ENCODE results near the gene DSC1.
"Not testable (repeated sequence)": the region's sequence is repeated elsewhere in the genome, so short reads cannot be mapped to it uniquely, and the experiment has no call there.

Gene DSC1

DNA sequence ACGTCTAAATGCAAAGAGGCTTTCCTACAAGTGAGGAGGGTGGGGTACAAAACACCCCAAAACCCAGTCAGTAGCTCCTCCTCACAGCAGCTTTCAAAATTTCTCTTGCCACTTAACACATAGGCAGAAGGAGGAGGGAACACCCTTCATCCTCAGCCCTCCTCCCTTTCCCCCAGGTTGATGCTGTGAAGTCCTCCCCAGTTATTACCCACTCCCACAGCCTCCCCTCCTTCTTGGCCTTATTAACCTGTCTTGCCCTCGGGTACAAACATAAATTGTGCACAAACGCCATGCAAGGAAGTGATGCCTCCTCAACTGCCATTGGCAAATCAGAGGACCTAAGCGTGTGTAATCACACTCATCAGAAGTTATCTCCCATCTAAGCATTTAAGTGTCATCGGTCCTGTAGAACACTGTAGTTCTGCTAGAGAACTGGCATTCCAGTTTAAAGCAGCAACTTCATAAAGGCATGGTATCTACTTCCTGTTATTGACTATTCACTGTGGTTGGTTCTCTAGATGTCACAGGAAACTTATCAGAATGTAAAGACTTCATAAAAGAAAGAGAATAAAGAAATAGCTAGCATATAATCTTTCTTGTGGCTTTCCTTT lies at the start of gene DSC1:
Gene DSC1 (minus strand): TSS at position 32 of the 611 bp plus-strand sequence. CDS start 262 bp downstream, outside the sequence.
- DNase-seq (ENCODE audit: low read depth in 2 of 2, low spot score in 1 of 2), result no peak

- DNase-seq (ENCODE audit: low read depth in 2 of 2, low spot score in 1 of 2), result no peak
These were observed 48.4 kb upstream of the DSC1 start for GRCh38 chr18:31211047-31211446.

- no peak for DNase-seq (ENCODE audit: low read depth in 2 of 2, low spot score in 1 of 2)
These were observed 46.4 kb upstream of the DSC1 start for GRCh38 chr18:31209041-31209440.

DNA sequence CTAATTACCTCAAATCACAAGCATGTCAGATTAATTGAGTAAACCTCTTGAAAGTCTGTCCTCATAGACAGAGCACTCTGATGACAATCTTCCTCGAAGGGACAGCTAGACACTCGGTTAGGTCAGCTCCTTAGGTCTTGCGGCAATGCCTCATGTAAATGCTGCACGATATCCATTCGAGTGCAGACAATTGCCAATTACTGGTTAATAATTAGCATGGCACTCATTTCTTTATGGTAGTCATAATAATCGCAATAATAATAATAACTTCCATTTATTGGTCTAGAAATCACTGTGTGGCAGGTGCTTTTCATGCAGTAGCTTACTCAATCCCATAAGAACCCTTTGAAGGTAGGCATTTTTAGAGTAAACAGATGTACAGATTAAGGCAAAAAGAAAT lies 44.7 kb upstream of the DSC1 start:
- DNase-seq (ENCODE audit: low read depth in 2 of 2, low spot score in 1 of 2), result no peak

- no peak for DNase-seq (ENCODE audit: low read depth in 2 of 2, low spot score in 1 of 2)
These were observed 44.2 kb upstream of the DSC1 start for GRCh38 chr18:31206787-31207381.

- no peak for DNase-seq (ENCODE audit: low read depth in 2 of 2, low spot score in 1 of 2)
These were observed 43.4 kb upstream of the DSC1 start for GRCh38 chr18:31206071-31206470.

DNA sequence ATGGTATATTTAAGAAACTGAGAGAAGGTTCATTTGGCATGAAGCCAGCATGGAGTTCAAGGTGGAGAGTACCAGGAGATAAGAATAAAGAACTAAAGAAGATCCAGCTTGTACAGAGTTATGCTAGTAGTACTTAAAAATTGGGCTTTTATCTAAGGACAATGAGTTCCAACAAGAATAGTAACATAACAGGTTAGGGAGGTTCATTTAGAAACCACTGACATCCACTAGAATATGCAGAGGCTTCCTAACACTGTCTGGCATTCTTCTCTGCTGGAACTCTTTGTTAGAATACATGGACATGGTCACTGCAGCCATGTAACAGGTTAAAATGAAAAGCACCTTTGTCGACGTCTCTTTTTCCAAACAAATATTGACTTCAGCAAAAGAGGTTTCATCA lies 42.6 kb upstream of the DSC1 start:
- no peak for DNase-seq (ENCODE audit: low read depth in 2 of 2, low spot score in 1 of 2)

- DNase-seq (ENCODE audit: low read depth in 2 of 2, low spot score in 1 of 2), result no peak
These were observed 42.2 kb upstream of the DSC1 start for GRCh38 chr18:31204833-31205232.

DNA sequence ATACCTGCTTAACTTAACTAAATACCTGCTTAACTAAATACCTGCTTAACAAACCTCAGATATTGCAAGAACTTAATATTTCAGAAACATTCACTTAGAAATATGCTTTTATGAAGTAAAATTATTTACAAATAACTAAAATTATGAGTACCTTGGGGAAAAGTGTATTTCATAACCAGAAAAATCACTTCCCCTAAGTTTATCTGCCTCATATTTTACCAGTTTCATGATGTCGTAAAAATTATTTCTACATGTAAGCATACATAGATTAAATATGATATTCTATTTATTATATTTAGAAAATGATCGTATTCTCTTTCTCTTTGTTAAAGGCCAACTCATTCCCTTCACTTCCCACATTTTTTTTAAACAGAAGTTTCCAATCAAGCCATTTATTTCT lies 41.5 kb upstream of the DSC1 start:
- no peak for DNase-seq (ENCODE audit: low read depth in 2 of 2, low spot score in 1 of 2)

DNA sequence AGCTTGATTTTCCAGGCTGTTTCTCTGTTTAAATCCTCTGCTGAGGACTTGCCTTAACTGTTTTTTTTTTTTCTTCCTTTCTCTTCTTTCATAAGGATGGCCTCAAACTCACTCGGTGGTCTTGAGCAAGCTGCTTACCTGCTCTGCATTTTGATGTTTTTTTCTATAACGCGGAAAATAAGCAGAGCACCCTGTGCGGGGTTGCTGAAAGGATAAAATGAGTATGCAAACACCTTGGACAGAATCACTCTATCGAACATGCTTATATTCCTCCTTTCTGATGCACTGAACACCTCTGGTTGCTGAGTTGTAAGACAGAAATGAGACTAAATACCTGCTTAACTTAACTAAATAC lies 41.1 kb upstream of the DSC1 start:
- no peak for DNase-seq (ENCODE audit: low read depth in 2 of 2, low spot score in 1 of 2)

DNA sequence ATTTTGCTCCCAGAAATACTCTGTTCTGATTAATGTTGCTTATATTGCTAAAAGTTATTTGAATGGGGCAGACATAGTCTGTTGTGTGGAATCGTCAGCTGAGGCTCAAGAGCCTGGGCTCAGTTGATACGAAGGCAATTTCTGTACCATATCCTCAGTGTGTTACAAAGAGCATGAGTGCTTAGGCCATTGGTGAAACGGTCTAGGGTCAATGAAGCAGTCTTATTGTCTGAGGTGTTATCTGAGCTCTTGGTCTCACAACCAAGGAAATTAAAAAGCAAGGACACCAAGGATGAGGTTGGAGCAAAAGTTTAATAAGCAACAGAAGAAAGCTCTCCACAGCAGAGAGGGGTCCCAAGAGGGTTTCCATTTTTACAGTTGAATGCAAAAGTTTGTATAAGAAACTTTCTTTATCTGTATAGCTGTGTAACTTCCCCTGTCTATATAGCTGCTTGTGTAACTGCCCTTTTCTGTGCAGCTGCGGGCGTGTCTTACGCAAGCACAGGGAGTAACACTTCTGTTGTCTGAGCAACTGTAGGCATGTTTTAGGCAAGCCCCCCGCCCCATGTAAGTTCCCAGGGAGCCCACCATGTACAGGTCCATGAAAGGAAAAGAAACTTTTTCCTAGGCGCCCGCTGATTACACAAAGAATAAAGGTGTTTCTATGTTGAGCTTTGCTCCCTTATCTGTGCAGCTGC lies 40.6 kb upstream of the DSC1 start:
- no peak for DNase-seq (ENCODE audit: low read depth in 2 of 2, low spot score in 1 of 2)

DNA sequence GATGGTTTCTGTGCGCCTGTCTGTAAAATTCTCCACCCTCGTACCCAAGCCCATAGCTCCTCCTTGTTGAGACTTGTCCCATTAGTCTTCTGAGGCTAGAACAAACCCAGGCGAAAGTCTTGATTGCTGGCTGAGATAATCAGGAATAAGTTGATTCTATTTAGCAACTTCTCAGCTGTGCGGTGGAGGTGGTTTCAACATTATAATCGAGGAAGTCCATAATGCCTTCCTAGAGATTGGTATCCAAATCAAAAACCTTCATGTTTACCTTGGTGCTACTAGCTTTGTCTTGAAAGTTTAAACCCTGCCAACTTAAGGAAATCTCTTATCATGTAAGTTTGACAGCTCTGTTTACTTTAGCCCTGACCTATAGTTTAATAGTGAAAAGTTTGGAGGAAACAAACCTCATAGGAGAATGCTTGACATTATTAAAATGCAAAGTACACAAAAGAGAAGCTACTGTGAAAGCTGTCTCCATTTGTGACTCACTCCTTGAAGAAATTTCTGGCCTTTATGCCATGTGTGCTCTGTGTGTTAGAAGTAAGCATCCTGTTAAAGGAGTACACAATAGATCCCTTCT lies 36.6 kb upstream of the DSC1 start:
- DNase-seq (ENCODE audit: low read depth in 2 of 2, low spot score in 1 of 2), result no peak

DNA sequence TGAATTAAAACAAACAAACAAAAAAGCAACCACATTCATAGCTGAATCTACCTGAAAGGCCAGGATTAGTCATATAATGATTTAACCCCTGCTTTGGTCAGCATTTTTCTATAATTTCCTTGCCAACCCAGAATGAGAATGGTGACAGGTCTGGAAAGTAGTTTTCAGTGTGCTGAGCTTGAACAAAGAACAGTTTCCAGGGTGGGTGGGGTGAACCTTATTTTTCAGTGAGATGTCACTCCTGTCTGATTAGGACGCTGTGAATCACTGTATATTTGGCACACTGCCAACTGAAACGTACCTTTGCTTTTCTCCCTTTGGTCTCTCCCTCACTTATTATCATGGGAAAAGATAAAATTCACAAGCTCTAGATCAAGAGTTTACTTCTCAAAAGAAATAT lies 35.0 kb upstream of the DSC1 start:
- no peak for DNase-seq (ENCODE audit: low read depth in 2 of 2, low spot score in 1 of 2)

GRCh38 chr18:31195063-31195462 lies 32.4 kb upstream of the DSC1 start:
- no peak for DNase-seq (ENCODE audit: low read depth in 2 of 2, low spot score in 1 of 2)

DNA sequence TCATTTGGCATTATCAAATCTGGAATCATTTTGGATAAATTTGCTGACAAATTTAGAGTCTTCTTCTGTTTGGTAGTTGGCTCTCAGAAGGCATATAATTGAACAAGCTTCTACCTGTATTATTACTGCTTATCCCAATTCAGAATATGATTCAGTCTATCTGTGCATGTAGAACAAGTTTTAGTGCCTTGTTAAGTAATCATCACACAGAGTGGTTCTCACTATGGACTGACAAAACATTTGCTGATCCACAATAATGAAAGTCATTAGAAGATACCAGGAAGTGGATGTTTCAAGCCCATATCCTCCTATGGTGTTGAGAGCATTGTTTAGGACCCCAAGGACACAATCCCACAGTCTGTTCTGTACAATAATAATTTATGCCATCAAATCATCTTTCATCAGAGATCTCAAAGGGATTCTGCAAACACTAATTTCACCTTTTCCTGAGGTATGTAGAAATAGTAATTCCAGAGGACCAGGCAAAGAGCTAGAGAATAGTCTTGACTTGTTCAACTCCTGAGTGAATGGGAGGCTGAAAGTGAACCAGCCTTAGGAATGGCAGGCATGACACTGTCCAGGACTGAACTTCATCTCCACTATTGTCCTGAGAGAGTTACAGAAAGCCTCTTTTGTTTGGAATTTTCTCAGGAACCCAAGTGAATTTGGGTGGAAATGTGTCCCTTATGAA lies 29.6 kb upstream of the DSC1 start:
- no peak for DNase-seq (ENCODE audit: low read depth in 2 of 2, low spot score in 1 of 2)

DNA sequence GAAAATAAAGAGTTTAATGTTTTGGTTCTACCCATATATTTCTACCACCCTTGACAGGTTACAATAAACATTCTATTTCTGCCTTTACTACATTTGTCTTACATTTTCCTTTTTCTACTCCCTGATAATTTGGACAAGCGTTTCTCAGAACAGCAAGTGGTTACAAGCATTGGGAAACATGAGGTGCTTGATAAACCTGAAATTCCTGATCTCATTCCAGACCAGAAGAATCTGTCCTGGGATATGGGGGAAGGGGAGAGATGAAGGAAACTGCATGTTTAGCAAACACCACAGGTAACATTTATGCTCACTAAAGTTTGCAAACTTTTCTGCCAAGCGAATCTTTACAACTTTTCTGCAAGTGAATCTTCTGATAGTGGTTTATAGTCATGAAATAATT lies 28.3 kb upstream of the DSC1 start:
- DNase-seq (ENCODE audit: low read depth in 2 of 2, low spot score in 1 of 2), result no peak

DNA sequence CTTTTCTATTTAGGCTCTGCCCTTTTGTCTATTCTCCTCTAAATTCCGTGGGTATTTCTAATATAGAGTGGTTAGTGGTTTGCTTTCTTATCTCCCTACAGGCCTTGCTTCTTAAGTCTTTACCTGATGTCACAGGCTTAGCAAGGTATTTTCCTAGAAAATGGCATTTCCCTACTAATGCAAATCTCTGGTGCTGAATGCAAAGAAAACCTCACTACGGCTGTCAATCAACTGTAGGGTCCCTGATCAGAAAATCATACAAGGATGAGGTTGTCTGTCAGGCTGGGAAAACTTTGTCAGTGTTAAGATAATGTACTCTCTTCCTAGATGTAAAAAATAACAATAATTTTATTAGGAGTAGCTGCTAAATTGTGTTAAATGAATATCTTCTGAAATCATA lies 27.1 kb upstream of the DSC1 start:
- DNase-seq (ENCODE audit: low read depth in 2 of 2, low spot score in 1 of 2), result no peak

DNA sequence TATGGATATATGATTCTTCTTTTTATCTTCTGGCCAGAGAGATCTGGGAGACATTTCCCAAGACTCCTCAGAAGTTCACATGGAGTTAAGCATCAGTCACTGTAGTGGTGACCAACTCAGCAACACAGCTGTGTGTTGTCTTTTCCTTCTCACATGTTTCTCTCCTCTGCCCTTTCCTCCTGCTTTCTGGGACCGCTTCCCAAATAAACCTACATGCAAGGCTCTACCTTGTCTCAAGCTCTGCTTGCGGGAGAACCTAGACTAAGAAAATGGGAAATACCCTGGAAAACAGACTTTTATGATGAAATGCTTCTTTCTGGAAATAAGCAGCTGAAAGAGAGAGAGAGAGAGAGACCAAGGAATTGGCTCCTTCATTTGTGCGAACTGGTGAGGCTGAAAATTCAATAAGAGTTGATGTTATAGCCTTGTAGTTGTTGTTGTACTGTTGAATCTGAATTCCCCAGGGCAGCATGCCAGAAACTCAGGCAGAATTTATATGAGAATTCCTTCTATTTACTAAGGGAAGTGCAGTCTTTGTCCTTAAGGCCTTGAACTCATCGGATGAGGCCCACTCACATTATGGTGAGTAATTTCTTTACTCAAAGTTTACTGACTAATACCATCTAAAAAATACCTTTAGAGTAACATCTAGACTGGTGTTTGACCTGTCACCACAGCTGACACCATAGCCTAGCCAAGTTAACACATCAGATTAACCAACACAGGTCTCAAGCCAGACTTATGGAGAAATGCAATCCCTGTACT lies 22.7 kb upstream of the DSC1 start:
- DNase-seq (ENCODE audit: low read depth in 2 of 2, low spot score in 1 of 2), result no peak

DNA sequence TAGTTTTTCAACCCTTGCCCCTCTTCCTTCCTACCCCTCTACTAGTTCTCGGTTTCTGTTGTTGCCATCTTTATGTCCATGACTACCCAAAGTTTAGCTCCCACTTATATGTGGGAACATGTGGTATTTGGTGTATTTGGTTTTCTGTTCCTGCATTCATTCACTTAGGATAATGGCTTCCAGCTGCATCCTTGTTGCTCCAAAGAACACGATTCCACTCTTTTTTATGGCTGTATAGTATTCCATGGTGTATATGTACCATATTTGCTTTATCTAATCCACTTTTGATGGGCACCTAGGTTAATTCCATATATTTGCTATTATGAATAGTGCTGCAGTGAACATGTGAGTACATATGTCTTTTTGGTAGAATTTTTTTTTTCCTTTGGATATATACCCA lies 20.6 kb upstream of the DSC1 start:
- no peak for DNase-seq (ENCODE audit: low read depth in 2 of 2, low spot score in 1 of 2)

- DNase-seq (ENCODE audit: low read depth in 2 of 2, low spot score in 1 of 2), result not testable (repeated sequence)
These were observed 14.7 kb upstream of the DSC1 start for GRCh38 chr18:31177369-31177768.

DNA sequence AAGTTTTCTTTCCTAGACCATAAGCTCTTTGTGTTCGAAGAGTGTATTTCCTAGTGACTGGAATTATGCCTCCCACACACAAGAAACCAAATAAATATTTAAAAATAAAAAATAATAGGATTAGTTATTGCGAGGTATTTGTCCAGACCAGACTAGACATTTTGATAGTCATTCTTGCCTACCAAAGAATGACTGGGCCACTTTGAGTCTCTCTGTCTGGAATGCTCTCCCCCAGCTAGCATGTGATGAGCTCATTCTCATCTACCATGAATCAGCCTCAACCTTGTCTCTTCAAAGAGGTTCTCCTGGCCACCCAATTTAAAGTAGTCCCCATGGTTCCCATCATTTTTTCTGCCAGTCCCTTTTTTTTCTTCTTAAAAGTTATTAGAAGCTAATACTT lies 13.9 kb upstream of the DSC1 start:
- DNase-seq (ENCODE audit: low read depth in 2 of 2, low spot score in 1 of 2), result no peak
